Measurements from ENCODE around the gene TGM4.

TGM4 gene

GRCh38 chr3:44954962-44955361 lies 80.6 kb downstream of the TGM4 start:
- no peak for DNase-seq (ENCODE audit: low read depth)

GRCh38 chr3:44955917-44956316 lies 81.5 kb downstream of the TGM4 start:
- DNase-seq (ENCODE audit: low read depth) = no peak

- DNase-seq (ENCODE audit: low read depth) = no peak
Measured at GRCh38 chr3:44957986-44958385, 83.6 kb downstream of the TGM4 start.

- no peak for DNase-seq (ENCODE audit: low read depth)
Measured at GRCh38 chr3:44958386-44958785, 84.0 kb downstream of the TGM4 start.

- DNase-seq (ENCODE audit: low read depth) = no peak
Measured at GRCh38 chr3:44960387-44961026, 86.1 kb downstream of the TGM4 start.

GRCh38 chr3:44961888-44962287 lies 87.5 kb downstream of the TGM4 start:
- no peak for DNase-seq (ENCODE audit: low read depth)

DNA sequence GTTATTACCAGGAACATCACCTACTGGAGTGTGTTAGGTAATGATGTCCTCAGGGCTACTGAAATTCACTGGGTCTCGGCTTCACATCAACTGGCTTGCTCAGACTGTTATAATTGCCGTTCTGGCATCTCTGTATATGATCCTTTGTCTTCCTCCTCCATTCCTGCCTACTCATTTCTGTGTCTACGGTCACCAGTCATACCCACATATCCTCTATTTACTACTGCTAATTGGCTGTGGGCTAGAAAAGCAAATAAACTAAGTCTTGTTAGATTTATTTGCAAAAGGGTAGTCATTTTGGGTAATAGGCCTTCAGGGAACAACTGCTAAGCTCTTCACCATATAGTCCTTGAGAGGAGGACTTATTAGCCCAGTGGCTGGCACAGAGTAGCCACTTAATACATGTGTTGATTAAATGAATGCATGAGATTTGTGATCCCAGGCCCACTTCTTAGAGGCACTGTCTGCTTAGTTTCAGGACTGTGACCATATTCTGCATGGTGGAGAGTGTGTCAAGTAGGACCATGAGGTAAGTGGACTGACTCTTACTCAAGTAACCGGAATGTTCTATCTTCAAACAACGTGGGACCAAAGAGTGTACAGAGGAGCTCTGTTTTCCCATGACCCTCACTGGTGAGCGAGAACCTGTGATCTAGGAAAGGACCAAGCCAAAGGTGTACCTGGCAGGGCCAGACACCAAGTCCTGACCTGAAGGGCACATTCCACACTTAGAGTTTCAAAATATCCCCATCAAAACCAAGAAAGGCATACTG lies 88.4 kb downstream of the TGM4 start:
- DNase-seq (ENCODE audit: low read depth) = no peak

GRCh38 chr3:44963571-44964325 lies 89.3 kb downstream of the TGM4 start:
- DNase-seq (ENCODE audit: low read depth) = no peak
